B cell (primary cell): ENCODE measurements around the gene CABP2.

ENCODE experiments used
- CTCF ChIP-seq: fragments of 200-600 bp; IDR thresholded peaks from one replicate; pipeline ENCODE4 v1.8.0; 2022; ENCODE audit warnings: antibody characterized with exemption, mild to moderate bottlenecking
- EZH2 ChIP-seq: IDR thresholded peaks from 2 replicates; pipeline ENCODE4 v1.6.1; 2012; ENCODE audit warnings: borderline replicate concordance, low read depth, mild to moderate bottlenecking, moderate library complexity, low read length; ENCODE audit not compliant: insufficient read depth, poor library complexity, severe bottlenecking

GRCh38 chr11:67494371-67495233 lies 28.6 kb downstream of the CABP2 start:
- TF ChIP-seq CTCF (no peak), EZH2 (no peak)
